Panc1 (cell line): ENCODE measurements around the gene OARD1. TPM values are rescaled to one million over a fixed set of nuclear protein-coding genes. Genes with fewer than 3 reads are reported as not detected.

Source experiments
- ATAC-seq: fragments of 200-7000 bp; cut with Tn5 transposase; 2 replicates; pipeline ENCODE4 v1.9.1; 2020; ENCODE audit warnings: mild to moderate bottlenecking, moderate library complexity
- BruUV-seq: library from RNA; stranded (reverse); fragments of 400-500 nt; replicated peaks from 2 replicates; lab custom pipeline; 2021; lab: Mats Ljungman, UMichigan
- CTCF ChIA-PET: fragments of 300-600 bp; sonication (Branson Sonifier 250); formaldehyde crosslinking; loops from one replicate; lab custom pipeline; 2022; ENCODE audit warnings: antibody characterized with exemption; lab: Charles Lee
- POLR2A ChIA-PET: fragments of 300-600 bp; sonication (Branson Sonifier 250); formaldehyde crosslinking; loops from one replicate; lab custom pipeline; 2022; ENCODE audit warnings: antibody characterized with exemption; lab: Charles Lee
- DNase-seq: peaks from one replicate; pipeline ENCODE4 v3.0.0-alpha.2; 2010; ENCODE audit warnings: low read depth, low spot score
- H3K27ac ChIP-seq: 2 replicates; pipeline ENCODE4 v1.5.1; 2011; ENCODE audit warnings: mild to moderate bottlenecking, low read length, inconsistent platforms
- H3K27me3 ChIP-seq: fragments of 200-500 bp; sonication (Bioruptor generic); 2 replicates; pipeline ENCODE4 v1.6.0; 2014; ENCODE audit warnings: low read length, inconsistent platforms; ENCODE audit not compliant: control insufficient read depth, insufficient read depth
- H3K36me3 ChIP-seq: fragments of 200-500 bp; sonication (Bioruptor generic); 2 replicates; pipeline ENCODE4 v1.5.1; 2014; ENCODE audit warnings: inconsistent platforms, mild to moderate bottlenecking, low read length, moderate library complexity; ENCODE audit not compliant: control insufficient read depth, insufficient read depth
- H3K4me1 ChIP-seq: 2 replicates; pipeline ENCODE4 v1.5.1; 2011; ENCODE audit warnings: inconsistent platforms, mild to moderate bottlenecking, low read length, moderate library complexity; ENCODE audit not compliant: control insufficient read depth, insufficient read depth
- H3K4me3 ChIP-seq, 2 experiments: 2 replicates each; pipeline ENCODE4 v1.5.1; 2011 to 2012; ENCODE audit warnings: low read depth in 2 of 2, low read length in 2 of 2, mild to moderate bottlenecking in 2 of 2, inconsistent platforms in 1 of 2, moderate library complexity in 1 of 2
- H3K9me3 ChIP-seq: fragments of 200-500 bp; sonication (Bioruptor generic); 2 replicates; pipeline ENCODE4 v1.5.1; 2014; ENCODE audit warnings: low read depth, mild to moderate bottlenecking, inconsistent platforms, low read length, moderate library complexity; ENCODE audit not compliant: control insufficient read depth, insufficient read depth
- CTCF ChIP-seq: fragments of 450-650 bp; IDR thresholded peaks from 2 replicates; pipeline ENCODE4 v1.5.1; 2017; ENCODE audit warnings: mild to moderate bottlenecking
- POLR2AphosphoS5 ChIP-seq: IDR thresholded peaks from 2 replicates; pipeline ENCODE4 v1.6.1; 2012; ENCODE audit warnings: mild to moderate bottlenecking, low read depth, low read length, moderate library complexity
- SIN3A ChIP-seq: IDR thresholded peaks from 2 replicates; pipeline ENCODE4 v1.6.1; 2012; ENCODE audit warnings: low read depth, mild to moderate bottlenecking, low read length, moderate library complexity, borderline replicate concordance; ENCODE audit not compliant: insufficient read depth
- TCF7L2 ChIP-seq: IDR thresholded peaks from 2 replicates; pipeline ENCODE4 v1.6.1; 2011; ENCODE audit warnings: mild to moderate bottlenecking, low read depth, low read length, inconsistent platforms
- in situ Hi-C: cut with HindIII; loops from 2 replicates; pipeline ENCODE4 v1.10.0; 2016; ENCODE audit warnings: low sequenced_read_pairs, low pct_unique_long_range_greater_than_20kb
- intact Hi-C: fragments of 100-400 bp; cut with micrococcal nuclease; formaldehyde crosslinking; loops from one replicate; pipeline ENCODE4 v1.10.0; 2022; ENCODE audit not compliant: unreplicated experiment
- total RNA-seq: library from RNA; stranded (reverse); gene quantifications from one replicate; pipeline ENCODE4 v1.2.1, GENCODE V29; 2021; ENCODE audit not compliant: unreplicated experiment
- TF ChIP-seq, protein P1 (sequence below), 2 experiments: IDR thresholded peaks; 2 replicates each; pipeline ENCODE4 v1.6.1; 2011 to 2012; ENCODE audit warnings: low read depth in 2 of 2, control low read depth in 1 of 2, low read length in 1 of 2, mild to moderate bottlenecking in 1 of 2, moderate library complexity in 1 of 2; ENCODE audit not compliant: insufficient read depth in 1 of 2

Gene OARD1
- total RNA-seq, 1 experiment from 2014 or later, result 18.2 TPM

GRCh38 chr6:41059556-41059955 lies 12.6 kb downstream of the OARD1 start:
- ATAC-seq, result no peak

GRCh38 chr6:41058783-41059181 lies 13.4 kb downstream of the OARD1 start:
- no TSS peak for BruUV-seq
- CTCF ChIA-PET, result interaction anchor here (0.6 kb wide), 1 partner anchor 211 kb away, joined by 3 read pairs; no protein-coding TSS in a partner anchor
- Histone ChIP-seq H3K9me3 (no peaks in the 10 kb centered on the region), H3K27me3 (no peaks in the 10 kb centered on the region), H3K4me3 (no peak overlapping the region), H3K4me1 (no peaks in the 10 kb centered on the region), H3K36me3 (no peaks in the 10 kb centered on the region), H3K27ac (no peak overlapping the region)
- POLR2A ChIA-PET, result no interaction called here
- in situ Hi-C loops, result no loop called here
- intact Hi-C loops, result no loop called here
- ATAC-seq (no peak), DNase-seq (no peak)
- TF ChIP-seq SIN3A, result no peak
- TF ChIP-seq TCF7L2, result no peak
- TF ChIP-seq CTCF, result no peak; the same call in 1 of the 2 replicates

More at GRCh38 chr6:41059556-41059955, 12.6 kb downstream of the OARD1 start:
- TF ChIP-seq CTCF (no peak), POLR2AphosphoS5 (no peak), TCF7L2 (no peak), SIN3A (no peak)
- TF ChIP-seq, protein P1, sequence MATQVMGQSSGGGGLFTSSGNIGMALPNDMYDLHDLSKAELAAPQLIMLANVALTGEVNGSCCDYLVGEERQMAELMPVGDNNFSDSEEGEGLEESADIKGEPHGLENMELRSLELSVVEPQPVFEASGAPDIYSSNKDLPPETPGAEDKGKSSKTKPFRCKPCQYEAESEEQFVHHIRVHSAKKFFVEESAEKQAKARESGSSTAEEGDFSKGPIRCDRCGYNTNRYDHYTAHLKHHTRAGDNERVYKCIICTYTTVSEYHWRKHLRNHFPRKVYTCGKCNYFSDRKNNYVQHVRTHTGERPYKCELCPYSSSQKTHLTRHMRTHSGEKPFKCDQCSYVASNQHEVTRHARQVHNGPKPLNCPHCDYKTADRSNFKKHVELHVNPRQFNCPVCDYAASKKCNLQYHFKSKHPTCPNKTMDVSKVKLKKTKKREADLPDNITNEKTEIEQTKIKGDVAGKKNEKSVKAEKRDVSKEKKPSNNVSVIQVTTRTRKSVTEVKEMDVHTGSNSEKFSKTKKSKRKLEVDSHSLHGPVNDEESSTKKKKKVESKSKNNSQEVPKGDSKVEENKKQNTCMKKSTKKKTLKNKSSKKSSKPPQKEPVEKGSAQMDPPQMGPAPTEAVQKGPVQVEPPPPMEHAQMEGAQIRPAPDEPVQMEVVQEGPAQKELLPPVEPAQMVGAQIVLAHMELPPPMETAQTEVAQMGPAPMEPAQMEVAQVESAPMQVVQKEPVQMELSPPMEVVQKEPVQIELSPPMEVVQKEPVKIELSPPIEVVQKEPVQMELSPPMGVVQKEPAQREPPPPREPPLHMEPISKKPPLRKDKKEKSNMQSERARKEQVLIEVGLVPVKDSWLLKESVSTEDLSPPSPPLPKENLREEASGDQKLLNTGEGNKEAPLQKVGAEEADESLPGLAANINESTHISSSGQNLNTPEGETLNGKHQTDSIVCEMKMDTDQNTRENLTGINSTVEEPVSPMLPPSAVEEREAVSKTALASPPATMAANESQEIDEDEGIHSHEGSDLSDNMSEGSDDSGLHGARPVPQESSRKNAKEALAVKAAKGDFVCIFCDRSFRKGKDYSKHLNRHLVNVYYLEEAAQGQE (IDR thresholded peaks at IDR 0.05; ENCODE audit: insufficient read depth in 1 of 2, low read depth in 2 of 2, low read length in 1 of 2), result no peak
- no peak overlapping the region for H3K4me3 ChIP-seq
- in situ Hi-C loops, result no loop called here
- no peaks in the 10 kb centered on the region for H3K27me3 ChIP-seq
- no peak for DNase-seq
- no peaks in the 10 kb centered on the region for H3K9me3 ChIP-seq
- intact Hi-C loops, result no loop called here
- ChIA-PET CTCF (no interaction called here), POLR2A (no interaction called here)
- H3K4me1 ChIP-seq, result no peaks in the 10 kb centered on the region
- no peak overlapping the region for H3K27ac ChIP-seq
- no peaks in the 10 kb centered on the region for H3K36me3 ChIP-seq
- BruUV-seq, result no TSS peak
